ENCODE data around the gene C1QTNF6. TPM values are rescaled to one million over a fixed set of nuclear protein-coding genes. Genes with fewer than 3 reads are reported as not detected.

Gene C1QTNF6
- polyA plus RNA-seq, 1 of the 3 experiments (the other 2 are of a cell fraction), result 47.7 TPM

GRCh38 chr22:37146051-37146385 is 42.0 kb downstream of the C1QTNF6 start:
- TF ChIP-seq ZBTB33 (IDR thresholded peaks at IDR 0.05; ENCODE audit: borderline replicate concordance, low read depth) (no peak), FOXJ3 (CRISPR knock-in tag; IDR thresholded peaks at IDR 0.05) (no peak), USF1 (IDR thresholded peaks at IDR 0.05; ENCODE audit: borderline replicate concordance, low read depth) (no peak), MAX (IDR thresholded peaks at IDR 0.05; ENCODE audit: low read depth) (no peak), RFX5 (IDR thresholded peaks at IDR 0.05; ENCODE audit: low read length) (no peak), SIN3A (IDR thresholded peaks at IDR 0.05; ENCODE audit: borderline replicate concordance, low read depth, low read length) (no peak)
- Histone ChIP-seq H3K4me1 (ENCODE audit: control insufficient read depth in 1 of 2, insufficient read depth in 2 of 2, low read depth in 1 of 2, low read length in 1 of 2) (no peaks in the 10 kb centered on the region), H3K4me2 (no peak overlapping the region), H2AFZ (ENCODE audit: low read depth) (no peak overlapping the region), H3K9me2 (no peaks in the 10 kb centered on the region), H3K27me3 (ENCODE audit: insufficient read depth) (no peaks in the 10 kb centered on the region), H3F3A (replicated peaks; ENCODE audit: insufficient read depth) (no peaks in the 10 kb centered on the region), H3K27ac (ENCODE audit: low read depth in 2 of 2, low read length in 1 of 2) (no peak overlapping the region), H3K36me3 (replicated peaks in 1 of 2; ENCODE audit: control insufficient read depth in 1 of 2, insufficient read depth in 2 of 2, low read length in 1 of 2) (no peaks in the 10 kb centered on the region), H3K9ac (no peak overlapping the region), H4K20me1 (ENCODE audit: insufficient read depth) (no peaks in the 10 kb centered on the region), H3K9me3 (no peaks in the 10 kb centered on the region), H3K79me2 (ENCODE audit: insufficient read depth) (no peaks in the 10 kb centered on the region), H3K4me3 (ENCODE audit: low read depth in 2 of 2, low read length in 1 of 2) (no peak overlapping the region)
- ChIA-PET POLR2A (no interaction called here), CTCF (interaction anchor here (1.3 to 1.8 kb wide), 2 partner anchors 52 to 54 kb away, joined by 5 to 10 read pairs; no protein-coding TSS in a partner anchor)
- no peak for DNase-seq
- 86% methylated on average over 4 of the region's 6 CpGs for WGBS (ENCODE audit: low lambda C conversion rate)

GRCh38 chr22:37145180-37146050 is 42.6 kb downstream of the C1QTNF6 start:
- H3K4me2 ChIP-seq, result no peak overlapping the region
- no peaks in the 10 kb centered on the region for H3K4me1 ChIP-seq (ENCODE audit: control insufficient read depth in 1 of 2, insufficient read depth in 2 of 2, low read depth in 1 of 2, low read length in 1 of 2)
- no peaks in the 10 kb centered on the region for H3F3A ChIP-seq (replicated peaks; ENCODE audit: insufficient read depth)
- 53% methylated on average over 17 of the region's 17 CpGs for whole genome bisulfite sequencing (ENCODE audit: low lambda C conversion rate)
- H2AFZ ChIP-seq (ENCODE audit: low read depth), result no peak overlapping the region
- H3K9me3 ChIP-seq, result no peaks in the 10 kb centered on the region
- H3K79me2 ChIP-seq (ENCODE audit: insufficient read depth), result no peaks in the 10 kb centered on the region
- H3K27me3 ChIP-seq (ENCODE audit: insufficient read depth), result no peaks in the 10 kb centered on the region
- TF ChIP-seq POLR2AphosphoS5 (IDR thresholded peaks at IDR 0.05; ENCODE audit: low read depth, low read length), result no peak
- TF ChIP-seq SMC3 (IDR thresholded peaks at IDR 0.05; ENCODE audit: low read depth, low read length), result no peak
- TF ChIP-seq RAD21 (IDR thresholded peaks at IDR 0.05; ENCODE audit: low read length), result no peak
- TF ChIP-seq ZBTB33 (IDR thresholded peaks at IDR 0.05; ENCODE audit: borderline replicate concordance, low read depth), result no peak
- no peak for TF ChIP-seq EZH2phosphoT487 (IDR thresholded peaks at IDR 0.05; ENCODE audit: borderline replicate concordance, low read depth)
- no peak for TF ChIP-seq IRF3 (IDR thresholded peaks at IDR 0.05; ENCODE audit: low read depth, low read length)
- no peak for TF ChIP-seq FOXJ3 (CRISPR knock-in tag; IDR thresholded peaks at IDR 0.05)
- no peak for TF ChIP-seq YY1 (IDR thresholded peaks at IDR 0.05; ENCODE audit: low read depth)
- TF ChIP-seq FOSL2 (IDR thresholded peaks at IDR 0.05; ENCODE audit: borderline replicate concordance, low read depth), result no peak
- TF ChIP-seq ELF1 (IDR thresholded peaks at IDR 0.05), result no peak
- no peak for TF ChIP-seq FOXM1 (IDR thresholded peaks at IDR 0.05; ENCODE audit: low read depth)
- TF ChIP-seq NFIC (IDR thresholded peaks at IDR 0.05; ENCODE audit: borderline replicate concordance), result no peak
- TF ChIP-seq EP300 (IDR thresholded peaks at IDR 0.05; ENCODE audit: borderline replicate concordance in 1 of 2, low read depth in 1 of 2, low read length in 1 of 2), result no peak
- TF ChIP-seq GATA2 (CRISPR knock-in tag; IDR thresholded peaks at IDR 0.05), result no peak
- no peak for TF ChIP-seq RCOR1 (IDR thresholded peaks at IDR 0.05; ENCODE audit: low read length)
- POLR2A ChIA-PET, result no interaction called here
- no peaks in the 10 kb centered on the region for H3K9me2 ChIP-seq
- DNase-seq, result no peak
- no peaks in the 10 kb centered on the region for H4K20me1 ChIP-seq (ENCODE audit: insufficient read depth)
- CTCF ChIA-PET, result interaction anchor here (1.1 to 2.0 kb wide), 5 partner anchors 13 to 69 kb away, joined by 3 to 10 read pairs (median 5); no protein-coding TSS in a partner anchor
- no peaks in the 10 kb centered on the region for H3K36me3 ChIP-seq (replicated peaks in 1 of 2; ENCODE audit: control insufficient read depth in 1 of 2, insufficient read depth in 2 of 2, low read length in 1 of 2)
- H3K27ac ChIP-seq (ENCODE audit: low read depth in 2 of 2, low read length in 1 of 2), result no peak overlapping the region
- no peak overlapping the region for H3K9ac ChIP-seq
- no peak overlapping the region for H3K4me3 ChIP-seq (ENCODE audit: low read depth in 2 of 2, low read length in 1 of 2)
